ENCODE results near the gene ABLIM2.

ABLIM2 gene

DNA sequence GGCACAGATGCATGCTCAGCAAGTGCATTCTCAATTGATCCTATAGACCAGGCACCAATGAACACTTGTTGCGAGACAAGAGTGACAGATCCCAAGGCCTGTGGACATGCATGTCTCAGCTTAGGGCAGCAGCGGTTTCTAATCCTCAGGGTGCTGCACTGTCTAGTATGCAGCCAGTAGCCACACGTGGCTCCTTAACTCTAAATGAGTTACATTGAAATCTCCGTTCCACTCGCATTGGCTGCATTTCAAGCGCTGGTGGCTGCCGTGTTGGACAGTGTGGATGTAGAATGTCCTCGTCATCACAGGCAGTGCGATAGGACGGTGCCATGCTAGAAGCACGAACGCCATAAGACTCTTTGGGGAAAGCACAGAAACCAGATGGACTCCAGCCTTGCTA is 194.9 kb downstream of the ABLIM2 start:
- TF ChIP-seq, protein P1, sequence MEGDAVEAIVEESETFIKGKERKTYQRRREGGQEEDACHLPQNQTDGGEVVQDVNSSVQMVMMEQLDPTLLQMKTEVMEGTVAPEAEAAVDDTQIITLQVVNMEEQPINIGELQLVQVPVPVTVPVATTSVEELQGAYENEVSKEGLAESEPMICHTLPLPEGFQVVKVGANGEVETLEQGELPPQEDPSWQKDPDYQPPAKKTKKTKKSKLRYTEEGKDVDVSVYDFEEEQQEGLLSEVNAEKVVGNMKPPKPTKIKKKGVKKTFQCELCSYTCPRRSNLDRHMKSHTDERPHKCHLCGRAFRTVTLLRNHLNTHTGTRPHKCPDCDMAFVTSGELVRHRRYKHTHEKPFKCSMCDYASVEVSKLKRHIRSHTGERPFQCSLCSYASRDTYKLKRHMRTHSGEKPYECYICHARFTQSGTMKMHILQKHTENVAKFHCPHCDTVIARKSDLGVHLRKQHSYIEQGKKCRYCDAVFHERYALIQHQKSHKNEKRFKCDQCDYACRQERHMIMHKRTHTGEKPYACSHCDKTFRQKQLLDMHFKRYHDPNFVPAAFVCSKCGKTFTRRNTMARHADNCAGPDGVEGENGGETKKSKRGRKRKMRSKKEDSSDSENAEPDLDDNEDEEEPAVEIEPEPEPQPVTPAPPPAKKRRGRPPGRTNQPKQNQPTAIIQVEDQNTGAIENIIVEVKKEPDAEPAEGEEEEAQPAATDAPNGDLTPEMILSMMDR (conservative IDR thresholded peaks at IDR 0.05; ENCODE audit: control insufficient read depth, insufficient read depth, low read depth, low read length): no peak
- H3K4me3 ChIP-seq (ENCODE audit: control insufficient read depth, low read depth, low read length): no peak overlapping the region
- no peak for DNase-seq (ENCODE audit: low read depth)

DNA sequence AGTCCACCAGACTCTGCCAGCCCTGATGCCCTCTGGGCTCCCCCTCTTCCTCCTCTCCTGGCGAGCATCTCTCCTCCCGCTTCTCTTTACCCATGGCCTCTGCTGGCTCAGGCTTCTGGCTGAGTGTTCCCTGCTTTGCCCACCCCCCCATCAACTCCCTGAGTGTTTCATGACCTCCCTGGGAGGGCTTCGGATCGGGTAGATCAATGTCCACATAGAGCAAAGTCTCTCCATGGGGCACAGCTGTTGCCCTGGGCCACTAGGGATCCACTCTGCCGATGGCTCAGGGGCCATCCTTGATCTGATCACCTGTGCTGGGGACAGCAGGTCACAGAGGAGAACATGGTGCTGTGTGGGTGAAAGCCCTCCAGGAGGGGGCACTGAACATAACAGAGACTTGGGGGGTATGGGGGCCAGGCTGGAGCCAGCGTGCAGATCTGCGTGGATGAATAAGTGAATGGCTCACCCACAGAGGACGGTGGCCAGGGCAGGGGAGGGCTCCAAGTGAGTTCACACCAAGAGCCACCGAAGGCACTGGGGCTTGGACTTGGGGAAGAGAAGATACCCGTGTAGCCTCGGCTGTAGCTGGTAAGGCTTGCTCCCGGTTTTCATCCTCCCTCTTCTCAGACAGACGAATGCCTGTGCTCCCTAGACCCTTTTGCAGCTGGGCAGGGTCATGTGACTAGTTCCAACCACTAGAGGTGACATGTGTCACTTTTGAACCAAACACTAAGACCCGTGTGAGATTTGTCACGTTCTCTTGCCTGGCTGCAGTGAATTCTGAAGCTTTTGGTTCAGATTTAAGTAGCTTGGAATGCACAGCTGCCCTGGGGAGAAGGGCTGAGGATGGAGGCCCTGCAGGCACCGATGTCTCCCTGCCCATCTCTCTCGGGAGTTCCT is 195.8 kb downstream of the ABLIM2 start:
- no peak overlapping the region for H3K4me3 ChIP-seq (ENCODE audit: control insufficient read depth, low read depth, low read length)
- DNase-seq (ENCODE audit: low read depth): no peak
- TF ChIP-seq, protein P1 (conservative IDR thresholded peaks at IDR 0.05; ENCODE audit: control insufficient read depth, insufficient read depth, low read depth, low read length): no peak

DNA sequence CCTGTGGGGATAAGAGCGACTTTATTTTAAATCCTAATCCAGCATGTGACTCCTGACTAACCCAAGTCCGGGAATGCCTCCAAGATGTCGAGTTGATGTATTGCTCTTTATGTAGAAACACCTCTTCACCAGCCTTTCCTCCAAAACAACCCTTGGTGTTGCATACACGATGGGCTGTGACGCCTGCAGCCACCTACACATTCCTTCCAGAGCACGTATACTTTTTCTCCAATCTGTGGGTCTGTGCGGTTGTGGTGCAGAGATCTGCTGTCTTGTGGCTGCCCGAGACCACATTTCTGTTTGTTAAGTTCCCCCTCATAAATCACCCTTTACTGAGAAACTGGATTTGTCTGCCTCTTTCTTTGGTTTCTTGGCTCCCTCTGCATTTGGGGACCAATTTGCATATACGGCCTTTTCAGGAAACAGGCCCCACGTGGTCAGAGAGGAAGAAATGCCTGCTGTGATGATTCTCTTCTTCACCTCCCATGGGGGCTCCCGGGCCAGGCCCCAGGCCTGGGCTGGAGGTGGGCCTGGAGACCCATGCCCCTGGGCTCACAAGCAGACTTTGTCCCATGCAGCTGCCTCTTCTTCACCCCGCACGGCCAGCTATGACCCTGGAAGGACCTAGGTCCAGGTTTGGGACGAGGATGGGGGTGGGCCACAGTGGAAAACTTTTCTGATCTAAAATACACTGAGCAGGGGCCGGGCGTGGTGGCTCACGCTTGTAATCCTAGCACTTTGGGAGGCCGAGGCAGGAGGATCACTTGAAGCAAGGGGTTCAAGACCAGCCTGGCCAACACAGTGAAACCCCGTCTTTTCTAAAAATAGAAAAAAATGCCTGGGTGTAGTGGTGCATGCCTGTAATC is 197.6 kb downstream of the ABLIM2 start:
- H3K4me3 ChIP-seq (ENCODE audit: control insufficient read depth, low read depth, low read length): no peak overlapping the region
- TF ChIP-seq, protein P1 (conservative IDR thresholded peaks at IDR 0.05; ENCODE audit: control insufficient read depth, insufficient read depth, low read depth, low read length): no peak

DNA sequence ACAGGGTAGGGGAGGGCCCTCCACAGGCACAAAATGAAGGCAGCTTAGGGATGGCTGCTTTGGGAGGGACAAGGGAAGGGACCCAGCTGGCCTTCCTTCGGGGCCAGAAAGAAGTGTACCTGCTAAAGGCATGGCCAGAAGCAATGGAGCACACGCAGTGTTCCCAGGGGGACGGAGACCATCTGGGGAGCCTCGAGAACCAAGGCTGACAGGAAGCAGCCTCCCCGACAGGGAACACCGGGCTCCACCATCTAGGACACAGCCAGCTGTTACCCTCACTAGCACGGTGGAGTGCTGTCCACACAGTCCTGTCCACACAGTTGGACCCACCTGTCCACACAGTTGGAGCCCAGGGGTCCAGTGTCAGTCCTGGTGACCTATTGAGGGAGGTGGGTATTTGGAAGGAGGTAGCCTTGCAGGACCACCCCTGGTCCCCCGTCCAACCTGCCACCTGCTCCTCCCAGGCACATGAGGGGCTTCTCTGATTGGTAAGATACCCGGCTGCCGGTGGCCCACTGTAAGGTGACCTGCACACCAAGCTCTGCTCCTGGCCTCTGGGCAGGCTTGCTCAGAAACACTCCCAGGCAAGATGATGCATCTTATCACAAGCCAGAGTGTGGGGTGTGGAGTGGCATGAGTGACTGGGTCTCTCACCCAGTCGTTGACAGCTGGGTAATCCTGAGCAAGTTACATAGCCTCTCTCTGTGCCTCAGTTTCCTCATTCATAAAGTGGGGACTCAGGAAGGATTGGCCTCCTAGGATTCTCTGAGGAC is 198.4 kb downstream of the ABLIM2 start:
- TF ChIP-seq, protein P1 (conservative IDR thresholded peaks at IDR 0.05; ENCODE audit: control insufficient read depth, insufficient read depth, low read depth, low read length): no peak
- no peak overlapping the region for H3K4me3 ChIP-seq (ENCODE audit: control insufficient read depth, low read depth, low read length)
- DNase-seq (ENCODE audit: low read depth): peak; percentile 91

More for the DNA sequence above, 197.6 kb downstream of the ABLIM2 start:
- peak; percentile 100 for DNase-seq (ENCODE audit: low read depth)

DNA sequence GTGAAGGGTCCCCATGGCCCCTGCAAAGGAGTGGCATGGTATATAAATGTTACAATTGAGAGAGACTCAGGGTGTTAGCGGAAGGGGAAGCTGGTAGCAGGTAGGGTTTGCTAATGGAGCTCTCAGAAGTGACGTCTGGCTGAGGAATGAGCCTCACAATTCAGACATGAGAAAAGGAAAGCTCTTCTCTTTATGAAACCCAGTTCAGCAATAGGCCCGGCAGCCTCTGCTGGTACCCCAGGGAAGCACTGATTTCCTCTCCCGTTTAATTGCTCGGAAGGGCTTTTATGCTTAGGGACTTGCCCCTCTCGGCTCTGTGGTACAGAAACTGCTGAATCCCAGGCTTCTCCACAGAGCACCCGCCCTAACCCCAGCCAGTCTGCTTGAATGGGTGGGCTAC is 199.5 kb downstream of the ABLIM2 start:
- no peak overlapping the region for H3K4me3 ChIP-seq (ENCODE audit: control insufficient read depth, low read depth, low read length)
- no peak for DNase-seq (ENCODE audit: low read depth)
- TF ChIP-seq, protein P1 (conservative IDR thresholded peaks at IDR 0.05; ENCODE audit: control insufficient read depth, insufficient read depth, low read depth, low read length): no peak

Data from fibroblast of mammary gland (primary cell).